ENCODE measurements around the gene C10orf67.
A peak's percentile ranks its signal among the peaks of the same experiment; 100 is the strongest.
"Not testable (repeated sequence)": the region's sequence is repeated elsewhere in the genome, so short reads cannot be mapped to it uniquely, and the experiment has no call there.

The C10orf67 gene

GRCh38 chr10:23362069-23362830, 17.7 kb upstream of the C10orf67 start:
- no peak for DNase-seq (ENCODE audit: low read depth)

DNA sequence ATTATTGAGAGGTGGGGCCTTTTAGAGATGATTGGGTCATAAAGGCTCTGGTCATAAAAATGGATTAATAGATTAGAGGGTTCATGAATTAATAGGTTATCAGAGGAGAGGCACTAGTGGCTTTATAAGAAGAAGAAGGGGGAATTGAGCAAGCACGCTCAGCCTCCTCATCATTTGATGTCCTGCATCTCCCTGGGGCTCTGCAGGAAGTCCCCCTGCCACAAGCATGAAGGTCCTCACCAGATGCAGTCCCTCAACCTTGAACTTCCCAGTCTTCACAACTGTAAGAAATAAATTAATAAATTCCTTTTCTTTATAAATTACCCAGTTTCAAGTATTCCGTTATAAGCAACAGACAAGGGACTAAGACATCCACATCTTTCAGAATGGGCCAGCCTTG, 17.1 kb upstream of the C10orf67 start:
- DNase-seq (ENCODE audit: low read depth), result no peak

DNA sequence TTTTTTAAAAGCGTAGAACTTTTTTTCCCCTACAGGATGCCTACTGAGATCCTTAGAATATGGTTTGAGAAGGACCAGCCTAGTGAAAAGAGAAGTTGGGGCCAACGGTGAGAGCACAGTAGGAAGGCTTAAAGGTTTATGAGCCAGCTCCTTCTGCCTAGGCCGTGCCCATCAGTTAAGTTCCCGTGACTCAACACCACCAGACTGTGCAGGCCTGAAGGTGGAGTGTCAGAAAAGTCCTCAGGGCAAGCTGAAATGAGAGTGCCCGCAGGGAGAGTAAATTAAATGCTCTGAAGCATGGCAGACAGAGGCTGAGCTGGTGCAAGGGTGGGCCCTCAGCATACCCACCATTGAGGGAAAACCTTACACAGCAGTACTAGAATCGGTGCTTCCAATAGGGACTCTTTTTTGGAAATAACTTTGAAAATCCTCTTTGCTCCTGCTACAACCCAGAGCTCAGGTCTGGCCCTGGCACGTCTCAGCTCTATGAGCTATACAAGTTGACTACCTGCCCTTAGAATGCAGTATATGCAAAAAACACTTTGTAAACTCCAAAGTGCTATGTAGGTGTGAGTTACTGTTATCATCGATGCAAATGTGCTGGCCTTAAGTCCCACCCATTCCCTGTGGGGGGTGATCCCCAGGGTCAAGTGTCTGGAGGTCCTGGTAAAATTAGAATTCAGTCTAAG, 15.2 kb upstream of the C10orf67 start:
- no peak for DNase-seq (ENCODE audit: low read depth)

DNA sequence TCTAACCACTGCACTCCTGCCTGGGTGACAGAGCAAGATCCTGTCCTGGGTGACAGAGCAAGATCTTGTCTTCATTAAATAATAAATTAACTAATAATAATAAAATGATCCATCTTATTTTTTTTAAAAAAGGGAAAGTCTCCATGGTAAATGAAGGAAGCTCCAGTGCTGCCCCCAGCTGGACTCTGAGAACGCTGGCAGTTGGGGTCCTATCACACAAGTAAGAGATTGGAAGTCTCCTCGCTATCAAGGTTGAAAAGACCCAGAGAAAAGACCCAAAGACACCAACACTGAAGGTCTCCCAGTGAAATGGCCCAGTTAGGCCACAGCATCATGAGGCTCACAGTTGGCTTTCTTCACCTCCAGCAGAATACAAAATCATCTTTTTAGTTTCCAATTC, 13.8 kb upstream of the C10orf67 start:
- DNase-seq (ENCODE audit: low read depth), result peak; percentile 53

- no peak for DNase-seq (ENCODE audit: low read depth)
Measured at GRCh38 chr10:23354630-23355279, 10.2 kb upstream of the C10orf67 start.

GRCh38 chr10:23351926-23352519, 7.4 kb upstream of the C10orf67 start:
- peak; percentile 87 for DNase-seq (ENCODE audit: low read depth)

GRCh38 chr10:23350706-23351105, 6.1 kb upstream of the C10orf67 start:
- not testable (repeated sequence) for DNase-seq (ENCODE audit: low read depth)

DNA sequence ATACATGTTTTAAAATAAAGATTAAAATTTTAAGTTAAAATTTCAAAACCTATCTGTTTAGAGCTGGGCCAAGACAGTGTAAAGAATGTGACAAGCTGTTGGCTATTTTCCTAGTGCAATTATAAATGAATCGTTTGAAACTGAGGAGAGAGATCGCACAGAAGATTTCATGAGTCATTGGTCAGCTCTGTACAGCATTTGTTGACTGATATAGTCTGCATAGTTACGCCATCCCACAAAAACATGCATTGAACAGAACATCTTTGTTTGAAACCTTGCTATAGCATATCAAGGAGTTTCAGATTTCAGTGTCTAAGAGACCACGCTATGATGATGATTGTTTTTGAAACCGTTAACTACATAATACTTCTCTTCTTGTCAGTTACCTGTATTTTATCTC, 1.3 kb upstream of the C10orf67 start:
- DNase-seq (ENCODE audit: low read depth), result peak; percentile 98

DNA sequence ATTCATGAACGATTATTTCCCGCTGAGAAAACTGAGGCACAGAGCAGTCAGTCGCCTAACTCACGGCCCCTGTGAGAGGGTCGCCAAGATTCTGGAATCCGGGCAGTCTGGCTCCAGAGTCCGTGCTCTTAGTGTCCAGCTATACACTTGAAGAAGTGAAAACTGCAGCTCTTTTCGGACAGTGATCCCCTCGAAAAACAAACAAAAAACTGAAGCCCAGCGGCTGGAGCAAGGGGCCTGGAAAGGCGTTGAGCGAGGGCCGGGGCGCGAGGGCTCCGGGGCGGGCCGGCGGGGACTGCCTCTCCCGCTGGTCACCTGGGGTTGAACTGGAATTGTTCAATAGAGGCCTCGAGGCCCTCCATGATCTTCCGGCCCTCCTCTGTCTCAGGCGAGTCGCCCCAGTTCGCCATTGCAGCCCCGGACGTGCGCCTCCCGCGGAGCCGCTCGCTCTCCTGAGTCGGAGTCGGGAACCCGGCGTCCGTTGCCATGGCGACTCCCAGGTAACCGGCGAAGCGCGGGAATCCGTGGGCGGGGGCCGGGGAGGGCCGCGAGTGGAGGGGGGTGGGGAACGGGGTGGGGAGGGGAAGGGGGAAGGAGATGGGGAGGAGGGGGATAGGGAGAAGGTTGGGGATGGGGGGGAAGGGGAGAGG, 881 bp downstream of the C10orf67 start:
- peak; percentile 62 for DNase-seq (ENCODE audit: low read depth)

DNA sequence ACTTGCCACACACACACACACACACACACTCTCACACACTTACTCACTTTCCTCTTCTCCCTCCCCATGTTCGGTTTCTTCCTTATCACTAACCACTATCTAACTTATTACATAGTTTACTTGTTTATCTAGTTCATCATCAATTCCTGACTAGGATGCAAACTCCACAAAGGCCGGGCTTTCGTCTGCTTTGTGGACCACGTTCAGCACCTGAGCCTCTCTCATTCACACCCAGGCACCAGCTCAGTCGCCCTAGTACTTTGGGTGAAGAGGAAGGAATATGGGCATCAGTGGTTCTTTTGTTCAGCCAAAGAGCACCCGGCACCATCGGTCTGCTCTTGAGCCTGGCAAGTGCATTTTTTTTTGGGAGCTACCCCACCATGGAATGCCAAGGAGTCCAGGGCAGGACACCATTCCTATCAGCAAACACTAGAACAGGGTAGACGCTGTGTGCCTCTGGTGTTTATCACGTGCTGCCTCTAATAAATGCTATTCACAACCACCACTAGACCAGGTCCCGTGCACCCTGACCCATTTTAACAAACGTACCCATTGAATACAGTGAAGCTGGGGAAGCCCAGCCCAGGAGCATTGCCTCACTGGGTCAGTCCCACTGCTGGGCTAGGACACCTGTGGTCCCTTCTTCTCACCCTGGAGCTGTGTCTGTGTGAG, 2.2 kb downstream of the C10orf67 start:
- DNase-seq (ENCODE audit: low read depth), result no peak

DNA sequence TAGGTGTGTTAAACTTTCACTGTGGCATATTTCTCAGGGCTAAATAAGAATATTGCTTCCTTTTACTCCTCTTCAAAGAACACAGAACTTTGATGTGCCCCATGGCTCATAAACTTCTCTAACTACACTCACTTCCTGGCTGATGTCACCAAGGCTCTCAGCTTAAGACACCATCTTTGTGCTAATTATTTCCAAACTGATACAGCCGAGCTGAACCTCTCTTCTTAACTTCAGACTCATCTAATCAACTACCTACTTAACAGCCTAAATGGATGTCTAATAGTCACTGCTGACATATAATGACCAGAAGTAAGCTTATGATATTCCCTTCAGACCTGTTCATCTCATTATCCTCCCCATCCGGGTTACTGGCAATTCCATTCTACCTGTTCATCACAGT, 3.6 kb downstream of the C10orf67 start:
- peak; percentile 37 for DNase-seq (ENCODE audit: low read depth)

DNA sequence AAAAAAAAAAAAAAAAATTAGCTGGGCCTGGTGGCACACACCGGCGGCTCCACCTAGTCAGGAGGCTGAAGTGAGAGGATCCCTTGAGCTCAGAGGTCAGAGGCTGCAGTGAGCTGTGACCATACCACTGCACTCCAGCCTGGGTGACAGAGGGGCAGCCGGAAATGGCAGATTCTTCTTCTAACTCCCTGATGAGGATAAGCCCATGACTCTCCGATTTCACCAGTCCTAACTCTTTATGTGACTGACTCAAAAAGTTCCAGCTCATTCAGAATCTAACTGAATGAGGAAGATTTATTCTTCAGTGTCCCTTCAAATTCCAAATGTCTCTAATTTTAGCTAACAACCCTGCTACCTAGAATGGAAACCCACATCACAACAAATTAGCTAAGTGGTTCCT, 4.2 kb downstream of the C10orf67 start:
- no peak for DNase-seq (ENCODE audit: low read depth)

DNA sequence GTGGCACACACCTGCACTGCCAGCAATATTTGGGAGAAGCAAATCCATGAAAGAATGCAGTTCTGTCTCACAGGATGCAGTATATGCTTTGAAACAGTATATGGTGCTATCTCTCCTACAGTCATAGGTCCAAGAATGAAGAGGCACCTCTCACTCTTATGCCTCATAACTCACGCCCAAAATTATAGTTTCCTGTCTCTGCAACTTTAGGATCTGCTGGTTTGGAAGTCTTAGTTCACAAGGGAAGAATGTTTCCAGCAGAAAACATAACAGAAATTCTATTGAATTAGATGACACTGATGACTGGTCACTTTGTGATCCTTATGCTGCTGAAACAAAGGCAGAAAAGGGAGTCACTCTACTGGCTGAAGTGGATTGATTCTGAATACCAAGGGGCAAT, 5.7 kb downstream of the C10orf67 start:
- DNase-seq (ENCODE audit: low read depth), result no peak

DNA sequence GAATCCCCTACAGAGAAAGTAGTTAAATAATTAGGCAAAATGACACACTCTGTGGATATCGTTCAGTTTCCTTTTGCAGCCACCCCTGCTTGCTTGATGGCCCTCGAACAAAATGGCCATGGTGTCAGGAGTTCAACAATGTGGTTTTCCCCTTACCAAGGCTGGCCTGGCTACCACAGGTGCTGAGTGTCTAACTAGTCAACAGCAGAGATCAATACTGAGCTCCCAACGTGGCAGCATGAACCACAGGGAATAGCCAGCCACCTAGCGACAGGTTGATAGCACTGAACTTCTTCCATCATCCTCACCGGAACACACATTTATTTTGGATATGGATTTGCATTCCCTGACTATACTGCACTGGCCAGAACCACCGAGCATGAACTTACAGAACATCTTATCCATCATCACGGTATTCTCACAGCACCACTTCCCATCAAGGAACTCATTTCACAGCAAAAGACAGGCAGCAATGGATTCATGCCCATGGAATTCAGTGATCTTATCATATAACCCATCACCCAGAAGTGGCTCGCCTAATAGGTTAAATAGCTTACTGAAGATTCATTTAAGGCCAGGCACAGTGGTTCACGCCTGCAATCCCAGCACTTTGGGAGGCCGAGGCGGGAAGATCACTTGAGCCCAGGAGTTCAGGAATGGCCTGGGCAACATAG, 6.3 kb downstream of the C10orf67 start:
- peak; percentile 88 for DNase-seq (ENCODE audit: low read depth)

DNA sequence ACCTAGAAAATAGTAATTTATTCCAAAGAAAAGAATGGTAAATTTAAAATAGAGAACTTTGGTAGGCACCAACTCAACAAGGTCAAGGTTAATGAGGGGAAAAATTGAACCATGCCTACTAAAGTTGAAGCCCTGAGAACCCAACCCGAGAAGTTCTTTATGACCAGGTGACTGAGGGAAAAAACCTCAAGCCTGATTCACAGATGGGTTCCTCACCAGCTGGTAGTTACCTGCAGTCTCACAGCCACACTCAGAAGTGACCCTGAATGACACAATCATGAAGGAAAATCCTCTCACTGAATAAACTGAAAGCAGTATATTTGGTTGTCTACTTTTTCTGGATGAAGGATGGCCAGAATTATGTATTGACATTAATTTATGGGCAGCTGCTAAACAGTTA, 7.0 kb downstream of the C10orf67 start:
- DNase-seq (ENCODE audit: low read depth), result no peak

DNA sequence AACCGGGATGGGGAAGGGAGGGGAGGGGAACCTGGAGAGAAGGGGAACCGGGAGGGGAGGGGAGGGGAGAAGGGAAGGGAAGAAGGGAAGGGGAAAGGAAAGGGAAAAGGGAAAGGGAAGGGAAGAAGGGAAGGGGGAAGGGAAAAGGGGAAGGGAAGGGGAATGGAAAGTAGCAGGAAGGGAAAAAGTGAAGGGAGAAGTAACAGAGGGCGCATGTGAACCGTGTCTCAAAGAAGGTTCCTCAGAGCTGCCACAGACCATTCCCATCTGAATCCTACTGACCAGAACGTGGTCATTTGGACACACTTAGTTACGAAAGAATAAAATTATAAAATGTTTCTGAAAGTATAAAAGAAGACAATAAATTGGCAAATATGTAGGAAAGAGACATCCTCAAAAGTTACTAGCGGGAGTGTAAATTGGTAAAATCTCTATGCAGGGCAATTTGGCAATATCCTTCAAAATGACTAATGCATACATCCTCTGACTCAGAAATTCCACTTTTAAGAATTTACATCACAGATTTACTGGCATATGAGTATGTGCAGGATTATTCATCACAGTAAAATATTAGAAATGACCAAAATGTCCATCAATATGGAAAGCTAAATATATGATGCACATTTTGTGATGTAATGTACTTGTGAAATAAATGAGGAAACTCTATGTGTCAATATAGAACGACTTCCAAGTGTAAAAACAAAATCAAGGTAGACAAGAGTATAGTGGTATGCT, 12.9 kb downstream of the C10orf67 start:
- peak; percentile 95 for DNase-seq (ENCODE audit: low read depth)

DNA sequence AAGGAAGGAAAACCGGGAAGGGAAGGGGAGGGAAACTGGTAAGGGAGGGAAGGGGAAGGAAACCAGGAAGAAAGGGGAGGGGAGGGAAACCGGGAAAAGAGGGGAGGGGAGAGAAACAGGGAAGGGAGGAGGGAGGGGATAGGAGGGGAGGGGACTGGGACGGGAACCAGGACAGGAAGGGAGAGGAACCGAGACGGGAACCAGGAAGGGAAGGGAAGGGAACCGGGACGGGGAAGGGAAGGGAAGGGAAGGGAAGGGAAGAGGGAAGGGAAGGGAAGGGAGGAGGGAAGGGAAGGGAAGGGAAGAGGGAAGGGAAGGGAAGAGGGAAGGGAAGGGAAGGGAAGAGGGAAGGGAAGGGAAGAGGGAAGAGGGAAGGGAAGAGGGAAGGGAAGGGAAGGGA, 13.6 kb downstream of the C10orf67 start:
- DNase-seq (ENCODE audit: low read depth), result no peak

GRCh38 chr10:23326544-23327307, 17.9 kb downstream of the C10orf67 start:
- DNase-seq (ENCODE audit: low read depth), result peak; percentile 81

DNA sequence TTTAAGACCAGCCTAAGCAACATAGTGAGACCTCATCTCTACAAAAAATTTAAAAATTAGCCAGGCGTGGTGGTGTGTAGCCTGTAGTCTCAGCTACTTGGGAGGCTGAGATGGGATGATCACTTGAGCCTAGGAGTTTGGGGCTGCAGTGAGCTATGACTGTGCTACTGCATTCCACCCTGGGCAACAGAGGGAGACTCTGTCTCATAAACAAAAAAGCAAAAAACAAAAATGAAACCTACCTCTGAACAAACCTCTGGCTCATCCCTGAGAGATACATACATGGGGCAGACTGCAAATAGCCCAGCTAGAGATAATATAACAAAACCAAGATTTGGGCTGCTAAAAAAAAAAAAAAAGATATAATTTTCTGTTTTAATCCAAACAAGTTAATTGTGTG, 19.5 kb downstream of the C10orf67 start:
- peak; percentile 35 for DNase-seq (ENCODE audit: low read depth)

DNA sequence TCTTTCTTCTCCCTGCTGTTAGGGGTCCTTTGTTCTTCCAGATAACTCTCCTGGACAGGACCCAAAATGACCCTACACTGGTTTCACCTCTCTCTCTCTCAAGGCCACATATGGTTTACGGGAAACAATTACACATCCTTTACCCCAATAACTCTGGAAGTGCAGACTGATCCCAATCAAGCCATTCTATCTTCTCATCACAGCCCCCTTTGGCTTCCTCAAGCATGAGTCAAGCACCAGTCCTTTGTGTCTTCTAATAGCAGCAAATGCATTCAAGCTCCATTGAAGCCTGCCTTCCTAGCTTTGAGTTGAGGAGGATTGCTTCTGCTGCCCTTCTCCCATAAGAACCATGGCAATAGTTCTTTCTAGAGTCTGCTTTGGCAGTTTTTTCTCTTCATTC, 20.2 kb downstream of the C10orf67 start:
- no peak for DNase-seq (ENCODE audit: low read depth)
